ENCODE results near the gene SECISBP2L. TPM values are rescaled to one million over a fixed set of nuclear protein-coding genes. Genes with fewer than 3 reads are reported as not detected.
A peak's percentile ranks its signal among the peaks of the same experiment; 100 is the strongest.

Gene SECISBP2L
- total and polyA plus RNA-seq, 7 donors: 4.5 to 31.9 (median 22.0) TPM

GRCh38 chr15:48966595-48967301 is 79.5 kb downstream of the SECISBP2L start:
- intact Hi-C loops (cut with DNase I): no loop called here
- H3K27me3 ChIP-seq (ENCODE audit: insufficient read depth in 3 of 3, low read length in 2 of 3): no peaks in the 10 kb centered on the region
- no peak for TF ChIP-seq CTCF (IDR thresholded peaks at IDR 0.05)
- no peak for DNase-seq
- no peak for ATAC-seq
- H3K27ac ChIP-seq: no peak overlapping the region
- 75 to 80% (median 80%) methylated on average over 2 of the region's 2 CpGs for WGBS, 3 donors
- H3K4me1 ChIP-seq: peaks cover 16% of the 10 kb centered on the region
- H3K4me3 ChIP-seq: no peak overlapping the region
- H3K9me3 ChIP-seq: no peaks in the 10 kb centered on the region
- H3K36me3 ChIP-seq (ENCODE audit: insufficient read depth in 1 of 2, low read depth in 1 of 2): no peaks in the 10 kb centered on the region

- no peak overlapping the region for H3K27ac ChIP-seq
- H3K4me3 ChIP-seq: no peak overlapping the region
- no peaks in the 10 kb centered on the region for H3K36me3 ChIP-seq (ENCODE audit: insufficient read depth in 1 of 2, low read depth in 1 of 2)
- no peaks in the 10 kb centered on the region for H3K9me3 ChIP-seq
- no peaks in the 10 kb centered on the region for H3K27me3 ChIP-seq (ENCODE audit: insufficient read depth in 3 of 3, low read length in 2 of 3)
- no peak for TF ChIP-seq CTCF (IDR thresholded peaks at IDR 0.05)
- no peak for DNase-seq
- ATAC-seq: no peak
- H3K4me1 ChIP-seq: peaks cover 16% of the 10 kb centered on the region
- intact Hi-C loops (cut with DNase I): no loop called here
These were observed 80.3 kb downstream of the SECISBP2L start for GRCh38 chr15:48965972-48966371.

DNA sequence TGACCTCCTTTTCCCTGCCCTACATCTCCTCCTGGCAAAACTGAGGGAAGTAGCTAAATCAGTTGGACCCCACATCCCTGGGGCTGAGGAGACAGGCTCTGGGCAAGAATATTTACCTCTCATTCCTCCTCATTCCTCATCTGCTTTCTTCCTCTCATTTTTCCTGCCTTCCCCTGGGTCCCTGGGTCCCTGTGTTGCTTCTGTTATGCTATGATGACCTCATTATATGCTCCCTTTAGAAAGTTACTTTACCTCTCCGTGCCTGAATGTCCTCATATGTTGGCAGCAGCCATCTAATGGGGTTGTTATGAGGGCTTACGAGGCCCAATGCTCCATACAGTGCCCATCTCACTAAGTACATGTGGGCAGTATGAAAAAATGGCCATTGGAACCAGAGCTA is 81.3 kb downstream of the SECISBP2L start:
- Histone ChIP-seq H3K9me3 (no peaks in the 10 kb centered on the region), H3K36me3 (ENCODE audit: insufficient read depth in 1 of 2, low read depth in 1 of 2) (no peaks in the 10 kb centered on the region), H3K27ac (no peak overlapping the region), H3K4me1 (peaks cover 16% of the 10 kb centered on the region), H3K27me3 (ENCODE audit: insufficient read depth in 3 of 3, low read length in 2 of 3) (no peaks in the 10 kb centered on the region), H3K4me3 (no peak overlapping the region)
- ATAC-seq: no peak
- no peak for TF ChIP-seq CTCF (IDR thresholded peaks at IDR 0.05)
- DNase-seq: no peak
- intact Hi-C loops (cut with DNase I): loop anchor here (5.0 kb wide), 1 partner anchor 88 kb away; the partner anchor contains the start of gene EID1 (in 2 of the 2)
- 73 to 81% (median 77%) methylated on average over 2 of the region's 2 CpGs for WGBS, 3 donors

GRCh38 chr15:48963524-48964113 is 82.6 kb downstream of the SECISBP2L start, which contains the start of gene SHC4:
Gene SHC4 (minus strand): TSS chr15:48963919. CDS start chr15:48963015, 904 bp downstream.
- WGBS, 3 donors: 0% methylated on average over 16 of the region's 16 CpGs
- H3K27ac ChIP-seq: peak within 1 kb of the TSS; percentile 23
- H3K27me3 ChIP-seq (ENCODE audit: insufficient read depth in 3 of 3, low read length in 2 of 3): no peaks in the 10 kb centered on the region
- H3K9me3 ChIP-seq: no peaks in the 10 kb centered on the region
- DNase-seq (peak; percentile 63 to 78), ATAC-seq (peak; percentile 73 to 93 (median 84))
- TF ChIP-seq CTCF (IDR thresholded peaks at IDR 0.05): no peak
- intact Hi-C loops (cut with DNase I): loop anchor here (5.0 kb wide), 1 partner anchor 86 kb away; the partner anchor contains the start of gene EID1 (in 2 of the 2)
- no peaks in the 10 kb centered on the region for H3K36me3 ChIP-seq (ENCODE audit: insufficient read depth in 1 of 2, low read depth in 1 of 2)
- peaks cover 16% of the 10 kb centered on the region for H3K4me1 ChIP-seq
- peak within 1 kb of the TSS; percentile 75 for H3K4me3 ChIP-seq

Data from psoas muscle (tissue), 8 donors.